Stimulated activated CD4-positive, alpha-beta T cell treated with anti-CD3 and anti-CD28 coated beads, TNF-alpha, amount 100 ng/mL, for 48 hours (primary cell): ENCODE results near the gene BRAP.
A peak's percentile ranks its signal among the peaks of the same experiment; 100 is the strongest.
"Not testable (repeated sequence)": the region's sequence is repeated elsewhere in the genome, so short reads cannot be mapped to it uniquely, and the experiment has no call there.

Experiments used
- DNase-seq, 3 donors: peaks; one replicate each; pipeline ENCODE4 v3.0.0-alpha.2; 2020; ENCODE audit warnings: low read depth in 3 of 3

BRAP gene

GRCh38 chr12:111685811-111686573, at the start of gene BRAP, which contains the start of gene ACAD10:
Gene BRAP (minus strand): TSS chr12:111685956. CDS start chr12:111685792, 164 bp downstream.
Gene ACAD10 (plus strand): TSS chr12:111686053. CDS start chr12:111692710, 6,657 bp downstream.
- DNase-seq, result peak; percentile 84 to 89 (median 87)

- DNase-seq, result no peak
These were observed 47.7 kb upstream of the BRAP start for GRCh38 chr12:111733340-111733915.

- no peak for DNase-seq
These were observed 47.0 kb upstream of the BRAP start for GRCh38 chr12:111732786-111733185.

- DNase-seq, result no peak
These were observed 44.7 kb upstream of the BRAP start for GRCh38 chr12:111730420-111730819.

- no peak for DNase-seq
These were observed 43.0 kb upstream of the BRAP start for GRCh38 chr12:111728795-111729194.

- not testable (repeated sequence) for DNase-seq
These were observed 38.0 kb upstream of the BRAP start for GRCh38 chr12:111723646-111724360.

GRCh38 chr12:111720457-111720856, 34.7 kb upstream of the BRAP start:
- no peak for DNase-seq

- not testable (repeated sequence) for DNase-seq
These were observed 33.6 kb upstream of the BRAP start for GRCh38 chr12:111719316-111719715.

- no peak for DNase-seq
These were observed 29.5 kb upstream of the BRAP start for GRCh38 chr12:111715279-111715678.

GRCh38 chr12:111706145-111706544, 20.4 kb upstream of the BRAP start:
- no peak for DNase-seq

- DNase-seq, result no peak
These were observed 19.9 kb upstream of the BRAP start for GRCh38 chr12:111705672-111706071.

- no peak for DNase-seq
These were observed 14.2 kb upstream of the BRAP start for GRCh38 chr12:111699962-111700361.

- DNase-seq, result no peak
These were observed 8.1 kb upstream of the BRAP start for GRCh38 chr12:111693818-111694217.

GRCh38 chr12:111692575-111693210, 6.9 kb upstream of the BRAP start:
- DNase-seq, result no peak

GRCh38 chr12:111691262-111691661, 5.5 kb upstream of the BRAP start:
- no peak for DNase-seq

- no peak for DNase-seq
These were observed 2.2 kb upstream of the BRAP start for GRCh38 chr12:111687952-111688351.

GRCh38 chr12:111687255-111687654, 1.5 kb upstream of the BRAP start:
- no peak for DNase-seq

GRCh38 chr12:111686574-111687105, 884 bp upstream of the BRAP start:
- DNase-seq, result no peak

- DNase-seq, result peak in 1 of 3 donors; percentile 4
These were observed 390 bp downstream of the BRAP start for GRCh38 chr12:111685322-111685810.

GRCh38 chr12:111684485-111685198, 1.1 kb downstream of the BRAP start:
- DNase-seq, result not testable (repeated sequence)

- DNase-seq, result no peak
These were observed 8.6 kb downstream of the BRAP start for GRCh38 chr12:111677186-111677585.
